HCT116 (cell line): ENCODE measurements around the gene SNX9. TPM values are rescaled to one million over a fixed set of nuclear protein-coding genes. Genes with fewer than 3 reads are reported as not detected.

ENCODE experiments used
- ATAC-seq: fragments of 200-7000 bp; cut with Tn5 transposase; 2 replicates; pipeline ENCODE4 v1.9.1; 2020; ENCODE audit warnings: mild to moderate bottlenecking, moderate library complexity
- BruUV-seq: library from RNA; stranded (reverse); fragments of 400-500 nt; replicated peaks from 2 replicates; lab custom pipeline; 2021; lab: Mats Ljungman, UMichigan
- CTCF ChIA-PET: fragments of 300-600 bp; sonication (Branson Sonifier 250); formaldehyde crosslinking; loops from one replicate; lab custom pipeline; 2021; ENCODE audit warnings: antibody characterized with exemption; lab: Charles Lee
- POLR2A ChIA-PET: fragments of 300-600, 350-600 bp; sonication (Branson Sonifier 250); formaldehyde crosslinking; loops from one replicate; lab custom pipeline; 2021; ENCODE audit warnings: antibody characterized with exemption; lab: Charles Lee
- RAD21 ChIA-PET, 2 experiments: fragments of 300-600 bp; sonication (Branson Sonifier 250); formaldehyde crosslinking; loops; one replicate each; lab custom pipeline; 2023; ENCODE audit warnings: low total read pairs in 2 of 2; ENCODE audit not compliant: uncharacterized antibody in 2 of 2, unreplicated experiment in 2 of 2, low non-redundant PET in 1 of 2; lab: Charles Lee
- DNase-seq: peaks from one replicate; pipeline ENCODE4 v3.0.0-alpha.2; 2010; ENCODE audit warnings: low read depth, low spot score
- H2AFZ ChIP-seq: fragments of 200-600 bp; shearing (Covaris generic), sonication (generic); 2 replicates; pipeline ENCODE4 v1.6.1; 2017; ENCODE audit warnings: low read depth, mixed run types, mixed read lengths, antibody characterized with exemption, low read length; ENCODE audit not compliant: poor library complexity, severe bottlenecking
- H3K27ac ChIP-seq: 2 replicates; pipeline ENCODE4 v1.5.1; 2012; ENCODE audit warnings: low read depth, low read length
- H3K27me3 ChIP-seq: fragments of 200-600 bp; sonication (generic); 2 replicates; pipeline ENCODE4 v1.6.1; 2016; ENCODE audit warnings: mixed run types, low read length, mixed read lengths; ENCODE audit not compliant: insufficient read depth
- H3K36me3 ChIP-seq, 2 experiments: fragments of 200-500 bp in 1 of 2; fragments of 200-600 bp in 1 of 2; sonication (Bioruptor generic) in 1 of 2; sonication (generic) in 1 of 2; 2 replicates each; pipeline versions ENCODE4 v1.5.1 to v1.6.1; 2014 to 2016; ENCODE audit warnings: low read length in 2 of 2, inconsistent platforms in 1 of 2, mixed read lengths in 1 of 2, mixed run types in 1 of 2; ENCODE audit not compliant: insufficient read depth in 2 of 2, control insufficient read depth in 1 of 2
- H3K4me1 ChIP-seq, 2 experiments: fragments of 200-600 bp in 1 of 2; sonication (generic) in 1 of 2; 2 replicates each; pipeline versions ENCODE4 v1.5.1 to v1.6.1; 2012 to 2017; ENCODE audit warnings: low read length in 2 of 2, inconsistent platforms in 1 of 2, mild to moderate bottlenecking in 1 of 2, mixed read lengths in 1 of 2, mixed run types in 1 of 2, moderate library complexity in 1 of 2; ENCODE audit not compliant: insufficient read depth in 2 of 2, control insufficient read depth in 1 of 2
- H3K4me2 ChIP-seq: fragments of 200-600 bp; sonication (generic); 2 replicates; pipeline ENCODE4 v1.6.1; 2017; ENCODE audit warnings: mixed run types, low read length, mixed read lengths
- H3K4me3 ChIP-seq, 2 experiments: fragments of 200-600 bp in 1 of 2; sonication (generic) in 1 of 2; replicated peaks in 1 of 2; 2 replicates each; pipeline ENCODE4 v1.5.1; 2011 to 2016; ENCODE audit warnings: low read length in 2 of 2, control low read depth in 1 of 2, low read depth in 1 of 2, mild to moderate bottlenecking in 1 of 2, mixed read lengths in 1 of 2, mixed run types in 1 of 2
- H3K79me2 ChIP-seq: fragments of 200-600 bp; sonication (generic); 2 replicates; pipeline ENCODE4 v1.6.1; 2017; ENCODE audit warnings: mild to moderate bottlenecking, mixed run types, low read length, moderate library complexity, mixed read lengths; ENCODE audit not compliant: insufficient read depth
- H3K9ac ChIP-seq: fragments of 200-600 bp; sonication (generic); 2 replicates; pipeline ENCODE4 v1.6.1; 2016; ENCODE audit warnings: low read length, mixed read lengths
- H3K9me2 ChIP-seq: fragments of 200-600 bp; sonication (generic), shearing (Covaris generic); 2 replicates; pipeline ENCODE4 v1.6.1; 2017; ENCODE audit warnings: mixed run types, mild to moderate bottlenecking, moderate library complexity; ENCODE audit not compliant: insufficient read depth
- H3K9me3 ChIP-seq, 2 experiments: fragments of 200-500 bp in 1 of 2; fragments of 200-600 bp in 1 of 2; sonication (Bioruptor generic) in 1 of 2; sonication (generic) in 1 of 2; 2 replicates each; pipeline ENCODE4 v1.6.1; 2014 to 2017; ENCODE audit warnings: low read length in 2 of 2, mixed read lengths in 2 of 2, inconsistent platforms in 1 of 2, low read depth in 1 of 2, mild to moderate bottlenecking in 1 of 2, mixed run types in 1 of 2, moderate library complexity in 1 of 2; ENCODE audit not compliant: control insufficient read depth in 1 of 2, insufficient read depth in 1 of 2
- H4K20me1 ChIP-seq: fragments of 200-600 bp; sonication (generic), shearing (Covaris generic); 2 replicates; pipeline ENCODE4 v1.6.1; 2017; ENCODE audit warnings: mixed run types, mild to moderate bottlenecking, moderate library complexity; ENCODE audit not compliant: insufficient read depth
- YY1 ChIP-seq: IDR thresholded peaks from 2 replicates; pipeline ENCODE4 v1.6.1; 2011; ENCODE audit warnings: low read length, low read depth, moderate library complexity, mild to moderate bottlenecking; ENCODE audit not compliant: insufficient replicate concordance; ENCODE audit errors: extremely low read depth
- ZNF274 ChIP-seq: fragments of 200-500 bp; sonication (Bioruptor generic); IDR thresholded peaks from 2 replicates; pipeline ENCODE4 v1.6.1; 2014; ENCODE audit warnings: mild to moderate bottlenecking, low read depth, low read length, inconsistent platforms
- intact Hi-C: fragments of 100-400 bp; cut with micrococcal nuclease; formaldehyde crosslinking; loops from 2 replicates; pipeline ENCODE4 v1.10.0; 2022
- total RNA-seq: library from RNA; stranded (reverse); gene quantifications from one replicate; pipeline ENCODE4 v1.2.1, GENCODE V29; 2021; ENCODE audit not compliant: unreplicated experiment
- TF ChIP-seq, protein P1 (sequence below): IDR thresholded peaks from 2 replicates; pipeline ENCODE4 v1.6.1; 2011; ENCODE audit warnings: mild to moderate bottlenecking, low read length, moderate library complexity; ENCODE audit not compliant: insufficient replicate concordance; ENCODE audit errors: extremely low read depth
- TF ChIP-seq, protein P2 (sequence below): IDR thresholded peaks from 2 replicates; pipeline ENCODE4 v1.6.1; 2012

The SNX9 gene
- total RNA-seq, 1 experiment from 2014 or later: 42.5 TPM

DNA sequence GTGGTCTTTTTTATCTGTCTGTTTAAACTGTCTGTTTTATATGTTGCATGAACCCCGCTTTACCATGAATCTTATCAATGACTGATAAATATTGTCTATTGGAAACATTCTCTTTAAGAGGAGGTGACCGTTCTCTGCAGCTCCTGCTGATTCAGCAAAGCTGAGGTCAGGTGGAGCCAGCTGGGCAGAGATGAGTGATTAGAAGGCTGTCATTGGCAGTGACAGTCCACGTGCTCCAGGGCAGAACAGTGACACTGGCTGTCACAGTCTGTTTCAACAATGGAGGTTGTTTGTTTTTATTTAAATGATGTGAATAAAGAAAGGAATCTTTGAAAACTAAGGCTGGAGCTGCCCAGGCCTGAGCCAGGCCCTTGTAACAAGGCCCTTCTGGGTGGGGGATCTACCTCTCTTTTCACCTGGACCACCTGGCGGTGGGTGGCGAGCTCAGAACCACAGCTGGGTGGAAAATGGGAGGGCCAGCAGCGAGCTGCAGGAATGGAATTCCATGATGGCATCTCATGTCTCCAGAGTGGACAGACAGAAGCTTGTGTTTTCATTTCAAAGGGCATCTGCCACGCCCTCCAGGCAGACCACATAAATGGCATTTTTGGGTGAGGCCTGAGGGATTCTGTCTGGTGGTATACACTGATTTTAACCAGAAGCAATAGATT, 171.2 kb downstream of the SNX9 start:
- Histone ChIP-seq H3K4me1 (peaks cover 45 to 54% of the 10 kb centered on the region in 2 experiments), H3K36me3 (no peaks in the 10 kb centered on the region), H3K4me3 (no peak overlapping the region), H2AFZ (no peak overlapping the region), H3K79me2 (peaks cover 96% of the 10 kb centered on the region), H4K20me1 (peaks cover 11% of the 10 kb centered on the region; the same call in 1 of the 2 replicates), H3K9ac (no peak overlapping the region), H3K27ac (no peak overlapping the region), H3K27me3 (no peaks in the 10 kb centered on the region), H3K9me2 (no peaks in the 10 kb centered on the region), H3K9me3 (no peaks in the 10 kb centered on the region), H3K4me2 (peak overlapping the region; percentile 14)
- intact Hi-C loops: no loop called here
- DNase-seq (no peak), ATAC-seq (no peak)
- no TSS peak for BruUV-seq
- ChIA-PET POLR2A (interaction anchor here (0.6 kb wide), 1 partner anchor 86 kb away, joined by 4 read pairs; no protein-coding TSS in a partner anchor), RAD21 (no interaction called here), CTCF (interaction anchor here (0.6 kb wide), 1 partner anchor 58 kb away, joined by 3 read pairs; no protein-coding TSS in a partner anchor)
- TF ChIP-seq, protein P1, sequence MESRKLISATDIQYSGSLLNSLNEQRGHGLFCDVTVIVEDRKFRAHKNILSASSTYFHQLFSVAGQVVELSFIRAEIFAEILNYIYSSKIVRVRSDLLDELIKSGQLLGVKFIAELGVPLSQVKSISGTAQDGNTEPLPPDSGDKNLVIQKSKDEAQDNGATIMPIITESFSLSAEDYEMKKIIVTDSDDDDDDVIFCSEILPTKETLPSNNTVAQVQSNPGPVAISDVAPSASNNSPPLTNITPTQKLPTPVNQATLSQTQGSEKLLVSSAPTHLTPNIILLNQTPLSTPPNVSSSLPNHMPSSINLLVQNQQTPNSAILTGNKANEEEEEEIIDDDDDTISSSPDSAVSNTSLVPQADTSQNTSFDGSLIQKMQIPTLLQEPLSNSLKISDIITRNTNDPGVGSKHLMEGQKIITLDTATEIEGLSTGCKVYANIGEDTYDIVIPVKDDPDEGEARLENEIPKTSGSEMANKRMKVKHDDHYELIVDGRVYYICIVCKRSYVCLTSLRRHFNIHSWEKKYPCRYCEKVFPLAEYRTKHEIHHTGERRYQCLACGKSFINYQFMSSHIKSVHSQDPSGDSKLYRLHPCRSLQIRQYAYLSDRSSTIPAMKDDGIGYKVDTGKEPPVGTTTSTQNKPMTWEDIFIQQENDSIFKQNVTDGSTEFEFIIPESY: no peak
- TF ChIP-seq ZNF274: no peak
- TF ChIP-seq, protein P2, sequence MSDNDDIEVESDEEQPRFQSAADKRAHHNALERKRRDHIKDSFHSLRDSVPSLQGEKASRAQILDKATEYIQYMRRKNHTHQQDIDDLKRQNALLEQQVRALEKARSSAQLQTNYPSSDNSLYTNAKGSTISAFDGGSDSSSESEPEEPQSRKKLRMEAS: no peak
- TF ChIP-seq YY1: no peak

Other genes starting within 250 kb of the SNX9 start
- gene SYNJ2, start 158.6 kb downstream of the SNX9 start, total RNA-seq: 23.9 TPM